HG03060 (cell line): ENCODE data around the gene HES6.

ENCODE experiments used
- ATAC-seq: cut with Tn5 transposase; IDR thresholded peaks from one replicate; pipeline ENCODE4 v1.9.1; 2021; ENCODE audit warnings: low read depth, moderate number of reproducible peaks; ENCODE audit not compliant: unreplicated experiment

The HES6 gene

GRCh38 chr2:238256111-238256510 is 16.3 kb upstream of the HES6 start:
- no peak for ATAC-seq

GRCh38 chr2:238255636-238256035 is 15.8 kb upstream of the HES6 start:
- ATAC-seq = no peak

- ATAC-seq = no peak
Observed at GRCh38 chr2:238255151-238255551, 15.3 kb upstream of the HES6 start.

- no peak for ATAC-seq
Observed at GRCh38 chr2:238254095-238254723, 14.4 kb upstream of the HES6 start.

GRCh38 chr2:238252766-238253630 is 13.2 kb upstream of the HES6 start:
- no peak for ATAC-seq

- no peak for ATAC-seq
Observed at GRCh38 chr2:238251986-238252385, 12.1 kb upstream of the HES6 start.

- no peak for ATAC-seq
Observed at GRCh38 chr2:238251331-238251730, 11.5 kb upstream of the HES6 start.

GRCh38 chr2:238250896-238251295 is 11.1 kb upstream of the HES6 start:
- ATAC-seq = no peak

GRCh38 chr2:238247841-238248453 is 8.1 kb upstream of the HES6 start:
- ATAC-seq = no peak

- ATAC-seq = no peak
Observed at GRCh38 chr2:238247002-238247822, 7.4 kb upstream of the HES6 start.

- ATAC-seq = no peak
Observed at GRCh38 chr2:238244151-238244550, 4.3 kb upstream of the HES6 start.

- no peak for ATAC-seq
Observed at GRCh38 chr2:238243496-238244076, 3.7 kb upstream of the HES6 start.

- ATAC-seq = no peak
Observed at GRCh38 chr2:238242731-238243495, 3.1 kb upstream of the HES6 start.

- no peak for ATAC-seq
Observed at GRCh38 chr2:238241970-238242369, 2.1 kb upstream of the HES6 start.

- no peak for ATAC-seq
Observed at GRCh38 chr2:238240757-238241711, 1.2 kb upstream of the HES6 start.

- no peak for ATAC-seq
Observed at GRCh38 chr2:238239543-238239862, 335 bp downstream of the HES6 start.

GRCh38 chr2:238238766-238239542 is 884 bp downstream of the HES6 start:
- ATAC-seq = no peak

- ATAC-seq = no peak
Observed at GRCh38 chr2:238238311-238238765, 1.5 kb downstream of the HES6 start.
